ENCODE results near the gene NEK2. TPM values are rescaled to one million over a fixed set of nuclear protein-coding genes. Genes with fewer than 3 reads are reported as not detected.

NEK2 gene
- total RNA-seq, 1 experiment from 2014 or later, result 17.6 TPM

- TF ChIP-seq, protein P1, sequence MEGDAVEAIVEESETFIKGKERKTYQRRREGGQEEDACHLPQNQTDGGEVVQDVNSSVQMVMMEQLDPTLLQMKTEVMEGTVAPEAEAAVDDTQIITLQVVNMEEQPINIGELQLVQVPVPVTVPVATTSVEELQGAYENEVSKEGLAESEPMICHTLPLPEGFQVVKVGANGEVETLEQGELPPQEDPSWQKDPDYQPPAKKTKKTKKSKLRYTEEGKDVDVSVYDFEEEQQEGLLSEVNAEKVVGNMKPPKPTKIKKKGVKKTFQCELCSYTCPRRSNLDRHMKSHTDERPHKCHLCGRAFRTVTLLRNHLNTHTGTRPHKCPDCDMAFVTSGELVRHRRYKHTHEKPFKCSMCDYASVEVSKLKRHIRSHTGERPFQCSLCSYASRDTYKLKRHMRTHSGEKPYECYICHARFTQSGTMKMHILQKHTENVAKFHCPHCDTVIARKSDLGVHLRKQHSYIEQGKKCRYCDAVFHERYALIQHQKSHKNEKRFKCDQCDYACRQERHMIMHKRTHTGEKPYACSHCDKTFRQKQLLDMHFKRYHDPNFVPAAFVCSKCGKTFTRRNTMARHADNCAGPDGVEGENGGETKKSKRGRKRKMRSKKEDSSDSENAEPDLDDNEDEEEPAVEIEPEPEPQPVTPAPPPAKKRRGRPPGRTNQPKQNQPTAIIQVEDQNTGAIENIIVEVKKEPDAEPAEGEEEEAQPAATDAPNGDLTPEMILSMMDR (conservative IDR thresholded peaks at IDR 0.05), result no peak
- no peaks in the 10 kb centered on the region for H4K20me1 ChIP-seq (ENCODE audit: control insufficient read depth, insufficient read depth, insufficient read length)
- H3K23ac ChIP-seq (ENCODE audit: insufficient read length, low read depth, low read length), result no peak overlapping the region
- H2BK5ac ChIP-seq (ENCODE audit: insufficient read length, low read length), result no peak overlapping the region
- no peaks in the 10 kb centered on the region for H3K36me3 Mint-ChIP-seq (ENCODE audit: insufficient read depth in 1 of 3, low read depth in 3 of 3)
- no peak overlapping the region for H4K8ac ChIP-seq (replicated peaks; ENCODE audit: insufficient read length, low read depth, low read length)
- H4K91ac ChIP-seq (ENCODE audit: insufficient read length, low read depth, low read length), result no peak overlapping the region
- H3K4me1 Mint-ChIP-seq, result peaks cover 8 to 22% of the 10 kb centered on the region in 2 experiments
- H3K27me3 Mint-ChIP-seq (ENCODE audit: low read depth), result no peaks in the 10 kb centered on the region; the same call in 1 of the 2 replicates
- H3K27ac ChIP-seq (ENCODE audit: insufficient read length, low read depth, low read length), result no peak overlapping the region
- H3K79me1 ChIP-seq (ENCODE audit: insufficient read depth, low read depth, low read length, poor library complexity, severe bottlenecking), result no peaks in the 10 kb centered on the region
- no peak overlapping the region for H3K4me3 Mint-ChIP-seq
- WGBS (ENCODE audit: extremely low coverage, insufficient read length, low lambda C conversion rate), result no CpG with 5 or more reads among the region's 4 CpGs
- no peaks in the 10 kb centered on the region for H3K9me3 ChIP-seq (ENCODE audit: control insufficient read depth, low read depth, low read length)
- no peak overlapping the region for H2AK5ac ChIP-seq (ENCODE audit: insufficient read length, low read length)
- no peak overlapping the region for H3K14ac ChIP-seq (ENCODE audit: insufficient read depth, low read length)
- no peaks in the 10 kb centered on the region for H3K4me1 ChIP-seq (ENCODE audit: insufficient read depth, low read length)
- H2BK120ac ChIP-seq (ENCODE audit: low read depth, low read length, poor library complexity, severe bottlenecking), result no peak overlapping the region
- H3K18ac ChIP-seq (ENCODE audit: insufficient read length, low read depth, low read length), result no peak overlapping the region
- no peak overlapping the region for H3K56ac ChIP-seq (ENCODE audit: insufficient read length, low read depth, low read length)
- H3K9ac ChIP-seq (ENCODE audit: extremely low read depth, insufficient read length, low read length), result no peak overlapping the region
- H3K23me2 ChIP-seq (ENCODE audit: insufficient read length, low read depth, low read length, poor library complexity, severe bottlenecking), result no peaks in the 10 kb centered on the region
- no peak overlapping the region for H3K4me2 ChIP-seq (ENCODE audit: insufficient read depth, insufficient read length, low read length)
- DNase-seq, result no peak
- H2BK12ac ChIP-seq (ENCODE audit: insufficient read length, low read depth, low read length), result no peak overlapping the region
- no peak overlapping the region for H2AFZ ChIP-seq (ENCODE audit: low read length)
- H2BK20ac ChIP-seq (ENCODE audit: low read depth, low read length, poor library complexity, severe bottlenecking), result no peak overlapping the region
- no peak overlapping the region for H2BK15ac ChIP-seq (ENCODE audit: low read depth, low read length)
- no peak overlapping the region for H3K27ac Mint-ChIP-seq
- H3K27me3 ChIP-seq (ENCODE audit: insufficient read depth, low read length), result no peaks in the 10 kb centered on the region; the same call in 1 of the 2 replicates
- no peaks in the 10 kb centered on the region for H3K9me3 Mint-ChIP-seq
- no peaks in the 10 kb centered on the region for H3K79me2 ChIP-seq (ENCODE audit: insufficient read depth, low read length)
- H3T11ph ChIP-seq (ENCODE audit: low read length), result no peak overlapping the region
- H3K4ac ChIP-seq (ENCODE audit: low read depth, low read length), result no peak overlapping the region
- no peak overlapping the region for H4K5ac ChIP-seq (ENCODE audit: insufficient read length, low read depth, low read length)
Observed at GRCh38 chr1:211634931-211635330, 40.5 kb downstream of the NEK2 start.
